DOHH2 (cell line): ENCODE data around the gene SCN1B.
A peak's percentile ranks its signal among the peaks of the same experiment; 100 is the strongest.

ENCODE experiments used
- H3F3A ChIP-seq: fragments of 200-600 bp; sonication (generic), shearing (Covaris generic); 2 replicates; pipeline ENCODE4 v1.6.0; 2016; ENCODE audit warnings: antibody characterized with exemption, mild to moderate bottlenecking; ENCODE audit not compliant: control insufficient read depth, insufficient read depth
- H3K27ac ChIP-seq: fragments of 200-600 bp; sonication (generic); 2 replicates; pipeline ENCODE4 v1.5.1; 2014; ENCODE audit warnings: low read depth, mild to moderate bottlenecking, low read length, moderate library complexity
- H3K27me3 ChIP-seq: fragments of 200-600 bp; sonication (generic); 2 replicates; pipeline ENCODE4 v1.6.1; 2014; ENCODE audit warnings: mild to moderate bottlenecking, low read length, mixed read lengths; ENCODE audit not compliant: control insufficient read depth
- H3K36me3 ChIP-seq: fragments of 200-600 bp; sonication (generic); 2 replicates; pipeline ENCODE4 v1.6.1; 2014; ENCODE audit warnings: mild to moderate bottlenecking, low read length, moderate library complexity, mixed read lengths; ENCODE audit not compliant: control insufficient read depth
- H3K4me1 ChIP-seq: fragments of 200-600 bp; sonication (generic); 2 replicates; pipeline ENCODE4 v1.6.1; 2014; ENCODE audit warnings: mild to moderate bottlenecking, low read length, mixed read lengths; ENCODE audit not compliant: control insufficient read depth
- H3K4me2 ChIP-seq: fragments of 200-600 bp; sonication (generic); 2 replicates; pipeline ENCODE4 v1.6.0; 2014; ENCODE audit warnings: mild to moderate bottlenecking, low read length, moderate library complexity
- H3K4me3 ChIP-seq: fragments of 200-600 bp; sonication (generic); 2 replicates; pipeline ENCODE4 v1.5.1; 2014; ENCODE audit warnings: mild to moderate bottlenecking, low read length, mixed read lengths
- H3K79me2 ChIP-seq: fragments of 200-600 bp; sonication (generic); 2 replicates; pipeline ENCODE4 v1.6.1; 2014; ENCODE audit warnings: mild to moderate bottlenecking, low read length, mixed read lengths; ENCODE audit not compliant: control insufficient read depth
- H3K9me2 ChIP-seq: fragments of 200-600 bp; sonication (generic); replicated peaks from 2 replicates; pipeline ENCODE4 v1.6.1; 2014; ENCODE audit warnings: mild to moderate bottlenecking, low read length, mixed read lengths; ENCODE audit not compliant: control insufficient read depth
- H3K9me3 ChIP-seq: fragments of 200-600 bp; sonication (generic); 2 replicates; pipeline ENCODE4 v1.6.1; 2014; ENCODE audit warnings: antibody characterized with exemption, low read length, mixed read lengths; ENCODE audit not compliant: control insufficient read depth, insufficient read depth
- H4K20me1 ChIP-seq: fragments of 200-600 bp; sonication (generic); 2 replicates; pipeline ENCODE4 v1.6.0; 2014; ENCODE audit warnings: low read depth, mild to moderate bottlenecking, antibody characterized with exemption, low read length, moderate library complexity; ENCODE audit not compliant: control insufficient read depth, insufficient read depth
- CTCF ChIP-seq: fragments of 200-600 bp; sonication (generic); IDR thresholded peaks from one replicate; pipeline ENCODE4 v1.5.1; 2014; ENCODE audit warnings: antibody characterized with exemption, mild to moderate bottlenecking, low read depth, low read length; ENCODE audit not compliant: poor library complexity, severe bottlenecking
- EZH2phosphoT487 ChIP-seq: fragments of 200-600 bp; sonication (generic); IDR thresholded peaks from 2 replicates; pipeline ENCODE4 v1.6.1; 2017; ENCODE audit warnings: borderline replicate concordance, mild to moderate bottlenecking, antibody characterized with exemption, low read length, moderate library complexity, mixed read lengths

SCN1B gene

GRCh38 chr19:35055715-35056179, 25.5 kb downstream of the SCN1B start:
- Histone ChIP-seq H3K4me3 (no peak overlapping the region), H3F3A (no peaks in the 10 kb centered on the region), H3K9me3 (no peaks in the 10 kb centered on the region), H3K36me3 (no peaks in the 10 kb centered on the region), H3K9me2 (no peaks in the 10 kb centered on the region), H4K20me1 (no peaks in the 10 kb centered on the region), H3K4me1 (no peaks in the 10 kb centered on the region), H3K79me2 (no peaks in the 10 kb centered on the region), H3K4me2 (no peak overlapping the region), H3K27me3 (peaks cover 19% of the 10 kb centered on the region), H3K27ac (no peak overlapping the region)
- no peak for TF ChIP-seq EZH2phosphoT487
- peak; percentile 64 for TF ChIP-seq CTCF

DNA sequence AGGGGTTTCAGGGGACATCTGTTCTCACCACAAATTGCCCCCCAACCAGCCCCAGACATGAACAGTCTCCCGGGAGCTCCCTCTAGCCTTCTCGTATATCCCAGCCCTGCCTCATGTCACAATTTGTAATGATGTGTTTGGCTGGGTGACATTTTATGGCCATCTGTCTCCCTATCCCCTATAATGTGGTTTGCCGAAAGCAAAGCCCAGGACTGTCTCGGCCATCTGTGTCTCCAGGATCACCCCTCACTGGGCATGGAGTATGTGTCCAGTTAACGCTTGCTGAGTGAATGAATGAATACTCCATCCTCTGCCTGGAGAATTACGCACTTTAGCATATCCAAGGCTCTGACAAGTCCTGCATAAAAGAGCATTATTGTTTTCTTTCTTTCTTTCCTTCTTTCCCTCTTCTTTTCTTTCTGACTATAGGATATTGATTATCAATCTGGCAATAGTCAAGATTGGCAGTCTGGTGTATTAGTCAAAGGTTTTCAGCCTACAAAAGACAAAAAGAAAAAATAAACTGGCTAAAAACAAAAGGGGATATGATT, 26.3 kb downstream of the SCN1B start:
- no peak overlapping the region for H3K4me2 ChIP-seq
- H3F3A ChIP-seq: no peaks in the 10 kb centered on the region
- H3K27ac ChIP-seq: no peak overlapping the region
- H3K36me3 ChIP-seq: no peaks in the 10 kb centered on the region
- TF ChIP-seq CTCF: no peak
- TF ChIP-seq EZH2phosphoT487: no peak
- no peaks in the 10 kb centered on the region for H3K9me3 ChIP-seq
- H3K4me3 ChIP-seq: no peak overlapping the region
- H3K9me2 ChIP-seq: no peaks in the 10 kb centered on the region
- no peaks in the 10 kb centered on the region for H4K20me1 ChIP-seq
- H3K79me2 ChIP-seq: no peaks in the 10 kb centered on the region
- H3K4me1 ChIP-seq: no peaks in the 10 kb centered on the region
- peaks cover 19% of the 10 kb centered on the region for H3K27me3 ChIP-seq

DNA sequence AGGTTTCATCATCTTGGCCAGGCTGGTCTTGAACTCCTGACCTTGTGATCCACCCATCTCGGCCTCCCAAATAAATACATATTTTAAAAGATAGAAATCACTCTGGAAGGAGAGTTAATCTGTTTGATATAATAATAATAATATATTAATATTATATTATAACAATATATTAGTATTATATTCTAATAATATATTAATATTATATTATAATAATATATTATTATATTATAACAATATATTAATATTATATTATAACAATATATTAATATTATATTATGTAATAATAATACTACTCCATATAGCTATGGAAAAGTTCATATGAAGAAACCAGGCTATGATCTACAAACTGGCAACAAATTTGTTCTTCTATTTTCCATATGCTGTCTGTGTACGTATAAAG, 28.1 kb downstream of the SCN1B start:
- Histone ChIP-seq H3K4me3 (no peak overlapping the region), H3K9me3 (no peaks in the 10 kb centered on the region)
- TF ChIP-seq CTCF (no peak), EZH2phosphoT487 (no peak)

More for the DNA sequence above, 28.1 kb downstream of the SCN1B start:
- Histone ChIP-seq H4K20me1 (no peaks in the 10 kb centered on the region), H3K4me2 (no peak overlapping the region), H3K27ac (no peak overlapping the region), H3F3A (no peaks in the 10 kb centered on the region), H3K27me3 (peaks cover 21% of the 10 kb centered on the region), H3K4me1 (no peaks in the 10 kb centered on the region), H3K9me2 (no peaks in the 10 kb centered on the region), H3K36me3 (no peaks in the 10 kb centered on the region), H3K79me2 (no peaks in the 10 kb centered on the region)
